Right forelimb (tissue), 1 donor: ENCODE results near the gene AFAP1L2.

Source experiments
- DNase-seq: peaks from one replicate; pipeline ENCODE4 v3.0.0-alpha.2; 2018

Gene AFAP1L2

DNA sequence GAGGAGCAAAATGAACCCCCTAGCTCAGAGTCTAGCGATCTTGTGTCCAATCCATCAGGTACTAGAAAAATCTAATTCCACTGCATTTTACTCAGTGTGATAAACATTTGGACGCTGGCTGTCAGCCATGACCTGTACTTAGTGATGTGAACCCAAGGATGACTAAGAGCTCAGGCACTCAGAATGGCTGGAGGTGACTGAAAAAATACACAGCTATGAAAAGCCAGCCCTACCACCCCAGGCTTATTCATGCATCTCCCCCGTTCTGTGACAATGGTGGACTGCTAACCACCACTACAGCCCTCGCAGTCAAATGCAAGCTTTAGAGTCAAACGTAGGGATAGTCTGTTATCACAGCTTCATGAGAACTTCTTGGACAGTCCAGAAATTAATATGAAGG lies 14.9 kb downstream of the AFAP1L2 start:
- DNase-seq, result no peak

- no peak for DNase-seq
Observed at GRCh38 chr10:114388275-114388674, 16.0 kb downstream of the AFAP1L2 start.

GRCh38 chr10:114387784-114388183 lies 16.5 kb downstream of the AFAP1L2 start:
- no peak for DNase-seq

GRCh38 chr10:114386452-114386851 lies 17.9 kb downstream of the AFAP1L2 start:
- no peak for DNase-seq

DNA sequence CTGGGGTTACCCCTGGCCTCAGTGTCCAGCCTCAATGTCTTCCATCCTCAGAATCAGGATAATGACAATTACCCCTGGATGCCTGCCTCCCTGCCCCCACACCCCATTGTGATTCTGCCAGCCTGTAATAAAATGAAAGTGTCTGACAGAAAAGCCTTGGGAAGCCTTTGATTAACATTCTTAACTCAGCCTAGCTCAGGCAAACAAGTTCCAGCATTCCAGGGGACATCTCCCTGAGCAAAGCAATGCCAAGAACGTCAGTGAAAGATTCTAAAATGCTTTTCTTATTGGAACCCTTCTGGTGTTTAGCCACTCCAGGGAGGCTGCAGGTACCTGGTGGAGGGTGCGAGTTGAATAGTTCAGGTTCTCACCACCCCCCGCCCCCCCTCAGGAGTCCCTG lies 18.7 kb downstream of the AFAP1L2 start:
- DNase-seq, result no peak

- no peak for DNase-seq
Observed at GRCh38 chr10:114384601-114385000, 19.7 kb downstream of the AFAP1L2 start.

DNA sequence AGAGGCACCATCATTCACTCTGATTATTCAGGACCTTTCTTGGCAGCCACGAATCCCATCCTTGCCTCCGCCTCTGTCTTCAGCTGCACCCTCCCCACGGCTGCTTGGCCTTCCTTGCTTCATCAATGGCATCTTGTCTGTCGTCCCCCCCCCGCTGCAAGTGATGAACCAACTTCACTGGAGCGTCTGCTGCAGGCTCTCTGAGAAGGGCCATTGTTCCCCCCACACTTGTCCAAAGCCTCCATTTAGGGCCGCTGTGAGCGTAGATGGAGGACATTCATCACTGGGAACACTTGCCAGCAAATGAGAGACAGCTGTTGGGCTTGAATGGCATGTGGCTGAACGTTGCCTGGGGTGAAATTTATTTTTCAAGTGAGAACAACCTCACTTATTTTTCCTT lies 20.1 kb downstream of the AFAP1L2 start:
- DNase-seq, result no peak

- DNase-seq, result no peak
Observed at GRCh38 chr10:114380797-114381196, 23.5 kb downstream of the AFAP1L2 start.

DNA sequence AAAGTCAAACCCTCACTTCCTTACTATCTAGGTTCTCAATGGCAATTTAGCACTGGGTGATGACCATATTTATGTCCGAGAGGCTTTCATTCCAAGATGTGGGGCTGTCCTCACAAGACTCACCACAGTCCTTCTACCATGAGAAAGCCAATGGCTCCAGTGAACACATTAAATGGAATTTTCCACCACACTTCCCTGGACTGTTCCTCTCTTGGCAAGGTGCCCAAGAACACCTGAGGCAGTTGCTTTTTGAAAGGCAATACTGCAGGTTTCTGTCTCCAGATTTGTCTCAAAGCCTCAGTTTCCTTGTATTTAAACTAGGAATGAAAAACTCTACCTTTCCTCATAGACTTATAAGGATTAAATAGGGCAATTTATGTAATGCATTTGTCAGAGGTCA lies 24.2 kb downstream of the AFAP1L2 start:
- no peak for DNase-seq

- no peak for DNase-seq
Observed at GRCh38 chr10:114379631-114380041, 24.7 kb downstream of the AFAP1L2 start.

DNA sequence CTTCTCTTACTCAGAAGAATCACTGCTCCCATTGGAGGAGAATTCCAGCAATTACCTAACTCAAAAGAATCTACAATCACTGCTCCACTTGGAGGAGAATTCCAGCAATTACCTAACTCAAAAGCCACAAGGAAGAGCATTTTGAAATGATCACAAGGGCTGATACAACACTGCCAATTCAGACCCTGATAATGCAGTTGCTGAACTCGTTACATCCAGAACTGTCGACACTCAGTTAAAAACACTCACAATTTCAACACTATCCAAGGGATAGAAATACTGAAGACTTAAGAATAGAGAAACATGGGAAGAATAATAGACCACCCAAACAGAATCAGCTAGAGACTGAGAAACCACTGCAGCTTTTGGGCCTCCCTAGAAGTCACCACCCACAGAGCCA lies 27.8 kb downstream of the AFAP1L2 start:
- DNase-seq, result no peak

- no peak for DNase-seq
Observed at GRCh38 chr10:114375047-114375446, 29.3 kb downstream of the AFAP1L2 start.

DNA sequence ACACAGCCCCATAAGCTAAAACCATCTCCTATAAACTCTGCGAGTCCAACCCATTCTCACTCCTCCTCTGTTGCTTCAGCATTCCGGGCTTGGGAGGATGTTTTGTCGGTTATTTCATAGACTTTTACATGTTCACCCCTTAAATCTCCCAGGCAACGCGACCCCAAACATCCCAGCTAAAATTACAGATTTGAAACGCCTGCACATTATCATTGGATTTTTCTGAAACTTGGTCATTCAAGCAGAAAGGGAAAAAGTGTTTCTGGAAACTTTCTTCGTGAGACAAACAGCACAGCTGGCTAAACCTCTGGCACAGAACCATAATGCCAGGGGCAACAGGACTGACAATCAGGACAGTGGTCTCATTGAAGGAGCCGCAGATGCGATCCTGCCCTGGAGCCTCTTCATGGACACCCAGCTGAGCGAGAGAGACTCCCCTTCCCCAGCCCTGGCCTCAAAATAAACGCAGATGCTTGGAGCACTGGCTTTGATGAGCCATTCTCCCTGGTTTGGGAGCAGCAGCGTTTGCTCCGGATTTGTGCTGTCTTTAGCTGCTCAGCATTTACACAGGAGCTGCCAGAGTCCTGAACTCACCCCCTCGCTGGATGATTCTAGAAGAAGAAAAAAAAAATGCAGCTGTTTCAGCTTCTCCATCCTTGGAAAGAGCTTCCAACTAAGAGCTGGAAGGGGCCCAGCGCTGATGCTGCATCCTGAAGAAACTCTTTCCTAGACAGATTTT lies 30.1 kb downstream of the AFAP1L2 start:
- peak; percentile 84 for DNase-seq

- DNase-seq, result no peak
Observed at GRCh38 chr10:114373631-114374030, 30.7 kb downstream of the AFAP1L2 start.

GRCh38 chr10:114372995-114373394 lies 31.3 kb downstream of the AFAP1L2 start:
- DNase-seq, result no peak

DNA sequence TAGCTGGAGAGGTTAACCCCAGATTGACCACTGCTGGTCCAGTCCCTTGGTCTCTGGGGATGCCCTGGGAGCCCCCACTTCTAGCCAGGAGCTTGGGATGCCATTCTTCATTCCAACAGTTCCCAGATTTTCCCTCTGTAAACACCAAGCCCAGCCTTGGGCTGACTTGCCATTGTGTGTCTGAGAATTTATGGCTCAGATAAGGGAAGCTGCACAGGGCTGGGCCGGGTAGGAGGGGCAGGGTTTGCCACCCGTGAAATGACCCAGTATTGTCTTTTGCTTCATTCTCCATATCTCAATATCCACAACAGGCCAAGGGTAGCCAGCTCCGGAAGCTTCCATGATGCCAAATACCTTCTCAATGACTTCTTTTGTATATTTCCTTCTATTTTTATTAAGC lies 32.1 kb downstream of the AFAP1L2 start:
- DNase-seq, result no peak

GRCh38 chr10:114370966-114371365 lies 33.3 kb downstream of the AFAP1L2 start:
- no peak for DNase-seq

GRCh38 chr10:114370199-114370598 lies 34.1 kb downstream of the AFAP1L2 start:
- no peak for DNase-seq

GRCh38 chr10:114368057-114368391 lies 36.3 kb downstream of the AFAP1L2 start:
- no peak for DNase-seq

GRCh38 chr10:114367351-114368056 lies 36.8 kb downstream of the AFAP1L2 start:
- DNase-seq, result no peak

DNA sequence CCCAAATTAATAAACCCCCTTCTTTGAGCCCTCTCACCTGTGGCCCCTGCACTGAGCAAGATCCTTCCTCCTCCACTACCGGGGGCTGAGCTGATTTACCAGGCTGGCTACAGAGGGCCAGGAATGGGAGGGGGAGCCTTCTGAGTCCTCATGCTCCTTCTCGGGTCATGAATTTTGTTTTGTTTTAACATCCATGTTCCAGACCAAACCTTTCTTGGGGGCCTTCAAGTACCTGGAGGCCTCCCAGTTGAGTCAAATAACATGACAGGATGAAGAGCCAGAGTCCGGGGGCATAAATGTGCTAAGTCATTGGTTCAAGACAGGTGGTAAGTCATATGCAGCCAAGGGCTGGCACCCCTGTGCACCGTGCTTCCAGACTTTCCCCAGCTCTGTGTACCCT lies 39.6 kb downstream of the AFAP1L2 start:
- DNase-seq, result no peak

GRCh38 chr10:114363745-114364454 lies 40.4 kb downstream of the AFAP1L2 start:
- no peak for DNase-seq

DNA sequence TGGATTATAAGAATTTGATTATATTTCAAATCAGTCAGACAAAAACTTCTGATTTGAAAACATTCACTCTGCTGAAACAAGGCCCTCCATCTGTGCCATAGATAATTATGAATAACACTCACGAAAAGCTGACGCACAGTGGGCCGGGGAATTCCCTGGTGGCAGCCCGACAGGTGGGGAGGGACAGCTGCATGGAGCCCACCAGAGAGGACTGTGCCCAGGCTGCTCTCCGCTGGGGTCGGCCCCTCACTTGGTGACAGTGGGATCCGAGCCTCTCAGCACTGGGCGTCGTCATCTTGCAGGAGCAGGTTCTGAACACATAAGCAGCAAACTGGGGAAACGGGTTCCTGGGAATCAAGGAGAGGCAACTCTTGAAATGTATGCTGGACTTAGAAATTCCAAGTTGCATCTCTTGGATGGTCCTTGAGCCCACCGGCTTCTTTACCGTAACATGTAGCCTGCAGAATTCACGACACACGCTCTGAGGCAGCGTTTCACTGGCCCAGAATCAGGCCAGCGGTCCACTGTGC lies 41.4 kb downstream of the AFAP1L2 start:
- DNase-seq, result no peak

- no peak for DNase-seq
Observed at GRCh38 chr10:114359953-114360345, 44.4 kb downstream of the AFAP1L2 start.
